ENCODE data around the gene PUSL1.

PUSL1 gene

DNA sequence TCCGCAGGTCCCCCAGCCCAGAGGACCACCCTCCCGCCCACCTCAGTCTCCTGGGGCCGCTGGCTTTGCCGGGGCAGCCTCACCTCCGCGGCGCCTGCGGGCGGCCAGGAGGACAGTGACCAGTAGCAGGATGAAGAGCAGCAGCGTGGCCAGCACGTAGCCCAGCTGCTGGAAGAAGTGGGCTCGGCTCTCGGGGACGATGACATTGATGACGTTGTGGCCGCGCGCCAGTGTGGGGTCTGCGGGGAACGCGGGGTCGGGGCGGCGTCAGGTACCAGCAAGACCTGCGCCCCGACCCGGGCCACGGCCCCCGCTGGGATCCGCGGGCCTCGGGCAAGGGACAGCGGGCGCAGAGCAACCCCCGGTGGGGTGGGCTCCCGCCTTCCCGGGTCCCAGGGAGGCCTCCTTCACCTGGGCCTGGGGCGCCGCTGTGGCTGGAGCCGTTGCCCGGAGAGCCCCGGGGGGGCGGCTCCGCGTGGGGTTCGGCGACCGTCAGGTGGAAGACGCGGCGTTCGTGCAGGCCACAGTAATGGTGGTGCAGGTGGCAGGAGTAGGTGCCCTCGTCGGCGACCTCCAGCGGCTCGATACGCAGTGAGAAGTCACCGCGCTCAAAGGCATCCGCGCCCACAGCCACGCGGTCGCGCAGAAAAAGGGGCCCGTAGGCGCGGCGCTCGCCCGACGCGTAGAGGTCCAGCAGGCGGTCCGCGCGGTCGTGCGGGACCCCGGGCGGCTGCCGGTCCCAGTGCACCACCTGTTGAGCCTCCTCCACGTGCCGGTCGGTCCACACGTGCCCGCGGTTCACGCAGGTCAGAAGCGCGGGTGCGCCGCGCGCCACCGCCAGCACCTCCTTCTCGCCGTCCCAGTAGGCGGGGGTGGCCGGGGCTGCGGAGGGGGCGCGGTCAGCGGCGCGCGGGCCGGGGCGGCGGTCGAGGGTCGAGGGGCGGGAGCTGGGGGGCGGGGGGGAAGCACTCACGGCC, 46.2 kb downstream of the PUSL1 start:
- DNase-seq: no peak

DNA sequence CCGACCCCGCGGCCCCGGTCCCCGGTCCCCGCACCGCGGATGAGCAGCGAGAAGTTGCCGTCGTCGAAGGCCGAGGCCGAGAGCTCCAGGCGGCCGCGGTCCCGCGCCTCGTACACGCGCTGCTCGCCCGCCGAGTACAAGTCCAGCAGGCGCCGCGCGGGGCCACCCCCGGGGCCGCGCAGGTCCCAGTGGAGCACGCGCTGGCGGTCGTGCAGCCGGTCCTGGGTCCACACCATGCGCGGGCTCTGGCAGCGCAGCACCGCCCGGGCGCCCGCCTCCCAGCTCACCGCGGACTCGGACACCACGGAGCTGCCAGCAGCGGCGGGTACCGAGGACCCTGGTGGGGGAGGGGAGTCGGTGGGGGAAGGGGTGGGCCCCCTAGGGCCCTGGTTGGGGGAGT, 47.0 kb downstream of the PUSL1 start:
- DNase-seq: no peak

DNA sequence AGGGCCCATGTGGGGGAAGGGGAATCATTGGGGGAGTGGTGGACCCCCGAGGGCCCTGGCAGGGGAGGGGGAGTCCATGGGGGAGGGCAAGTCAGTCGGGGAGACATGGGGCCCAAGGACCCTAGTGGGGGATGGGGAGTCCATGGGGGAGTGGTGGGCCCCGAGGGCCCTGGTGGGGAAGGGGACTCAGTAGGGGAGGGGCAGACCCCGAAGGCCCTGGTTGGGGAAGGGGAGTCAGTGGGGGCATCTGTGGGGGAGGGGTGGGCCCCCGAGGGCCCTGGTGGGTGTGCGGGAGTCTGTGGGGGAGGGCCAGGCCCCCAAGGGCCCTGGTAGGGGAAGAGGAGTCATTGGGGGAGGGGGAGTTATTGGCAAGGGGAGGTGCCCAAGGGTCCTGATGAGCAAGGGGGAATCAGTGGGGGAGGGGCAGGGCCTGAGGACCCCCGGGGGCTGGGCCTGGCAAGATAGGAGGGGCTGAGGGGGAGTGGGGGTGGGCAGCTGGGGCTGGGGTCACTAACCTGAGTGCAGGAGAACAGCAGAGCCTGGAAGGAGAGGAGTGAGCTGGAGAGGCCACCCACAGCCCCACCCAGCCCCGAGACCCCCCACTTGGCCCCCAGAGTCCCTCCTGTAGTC, 47.9 kb downstream of the PUSL1 start:
- DNase-seq: no peak

DNA sequence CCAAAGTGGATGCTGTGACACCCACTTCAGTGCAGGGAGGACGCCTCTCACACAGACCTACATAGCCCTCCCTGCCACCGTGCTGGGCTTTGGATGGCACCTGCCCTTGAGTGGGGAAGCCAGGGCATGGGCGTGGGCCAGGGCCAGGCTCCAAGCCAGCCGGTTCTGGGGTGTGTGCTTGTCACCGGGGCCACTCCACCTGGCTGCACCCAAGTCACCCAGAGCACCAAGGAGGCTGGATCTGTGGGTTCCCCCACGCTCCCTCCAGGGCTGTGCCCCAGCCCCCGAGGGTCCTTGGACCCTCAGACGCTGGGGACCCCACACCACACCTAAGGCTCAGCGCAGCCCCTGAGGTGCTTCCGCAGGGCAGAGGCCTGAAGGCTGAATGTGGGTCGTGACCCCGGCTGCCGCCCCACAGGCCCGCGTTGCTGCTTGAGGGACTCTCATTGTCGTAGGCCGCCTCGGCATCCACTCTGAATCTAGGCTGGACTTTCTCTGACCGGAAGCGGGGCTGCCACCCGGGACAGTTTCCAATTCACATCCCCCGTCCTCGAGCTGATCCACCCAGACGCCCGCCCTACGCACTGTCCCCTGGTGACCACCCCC, 48.5 kb downstream of the PUSL1 start:
- no peak for DNase-seq

DNA sequence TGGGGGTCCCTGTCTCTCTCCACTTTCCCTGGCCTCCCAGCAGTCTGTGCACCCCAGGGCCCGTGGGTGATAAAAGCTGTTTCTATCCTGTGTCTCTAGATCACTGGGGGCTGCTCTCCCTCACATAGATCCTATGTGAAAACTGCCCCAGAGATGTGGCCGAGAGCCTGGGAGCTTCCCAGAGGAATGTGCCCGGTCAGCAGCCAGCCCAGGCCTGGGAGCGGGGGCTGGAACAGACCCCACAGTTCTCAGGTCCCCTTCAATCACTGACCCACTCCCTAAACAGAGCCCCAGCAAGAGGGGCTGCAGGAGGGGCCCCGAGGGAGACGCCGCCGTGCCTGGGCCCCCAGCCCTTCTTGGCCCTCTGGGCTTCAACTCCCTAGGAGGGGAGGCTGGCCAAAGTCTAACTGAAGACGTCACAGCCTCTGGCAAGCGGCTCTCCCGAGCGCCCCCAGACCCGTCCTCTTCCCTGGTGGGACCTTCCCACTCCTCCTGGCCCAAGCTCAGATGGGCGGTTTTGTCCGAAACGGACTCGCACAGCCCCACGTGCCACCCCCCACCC, 49.6 kb downstream of the PUSL1 start:
- DNase-seq: no peak

DNA sequence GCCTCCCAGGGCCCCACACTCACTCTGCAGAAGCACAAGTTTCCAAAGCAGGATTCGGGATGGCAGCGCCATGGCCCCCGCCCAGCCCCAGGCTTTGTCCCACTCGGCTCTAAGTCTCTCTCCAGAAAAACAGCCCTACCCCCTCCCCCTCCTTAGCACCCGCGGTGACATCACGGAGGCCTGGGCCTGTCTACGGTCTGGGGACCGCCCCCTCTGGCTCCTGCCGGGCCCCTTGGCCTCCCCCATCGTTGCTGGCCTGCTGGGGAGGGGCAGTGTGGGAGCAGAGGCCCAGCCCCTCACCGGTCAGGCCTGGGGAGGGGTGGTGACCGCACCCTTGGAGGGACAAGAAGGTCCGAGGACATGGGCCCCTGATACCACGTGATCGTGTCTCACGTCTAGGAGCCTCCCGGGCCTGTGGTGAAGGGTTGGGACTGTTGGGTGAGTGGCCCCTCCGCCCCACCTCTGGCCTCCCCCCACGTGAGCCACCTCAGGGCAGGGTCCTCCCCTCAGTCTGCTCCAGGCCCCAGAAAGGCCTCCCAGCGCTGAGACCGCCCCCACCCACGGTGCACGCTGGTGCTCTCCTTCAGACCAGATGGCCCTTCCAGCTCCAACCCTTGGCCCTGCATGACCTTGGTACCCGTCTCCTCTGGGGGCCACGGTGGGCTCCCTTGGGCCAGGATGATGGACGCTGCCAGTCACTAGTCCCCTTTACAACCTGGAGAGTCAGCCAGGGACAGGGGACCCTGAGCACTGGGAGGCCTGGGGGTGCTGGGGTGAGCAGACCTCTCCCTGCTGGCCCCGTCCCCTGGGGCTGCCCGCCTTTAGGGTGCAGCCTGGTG, 50.3 kb downstream of the PUSL1 start, which contains the start of gene MXRA8:
MXRA8 (minus strand) TSS at position 123 of the 839 bp plus-strand sequence; CDS start at position 72, 51 bp downstream.
- DNase-seq: no peak

DNA sequence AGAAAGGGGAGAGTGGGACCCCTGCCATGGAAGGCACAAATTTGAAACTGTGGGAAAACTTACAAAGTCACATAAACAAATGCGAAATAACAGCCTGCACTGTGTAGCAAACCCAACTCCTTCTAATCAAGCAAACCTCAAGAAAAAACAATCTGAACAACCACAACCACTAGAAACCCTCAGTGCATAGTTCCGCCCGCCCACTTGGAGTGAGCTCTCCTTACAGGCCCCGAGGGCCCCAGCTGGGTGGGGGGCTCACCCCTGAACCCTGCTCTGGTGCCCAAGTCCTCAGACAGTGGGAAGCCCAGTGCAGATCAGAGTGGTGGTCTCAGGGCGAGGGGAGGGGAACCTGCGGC, 50.9 kb downstream of the PUSL1 start:
- DNase-seq: no peak

DNA sequence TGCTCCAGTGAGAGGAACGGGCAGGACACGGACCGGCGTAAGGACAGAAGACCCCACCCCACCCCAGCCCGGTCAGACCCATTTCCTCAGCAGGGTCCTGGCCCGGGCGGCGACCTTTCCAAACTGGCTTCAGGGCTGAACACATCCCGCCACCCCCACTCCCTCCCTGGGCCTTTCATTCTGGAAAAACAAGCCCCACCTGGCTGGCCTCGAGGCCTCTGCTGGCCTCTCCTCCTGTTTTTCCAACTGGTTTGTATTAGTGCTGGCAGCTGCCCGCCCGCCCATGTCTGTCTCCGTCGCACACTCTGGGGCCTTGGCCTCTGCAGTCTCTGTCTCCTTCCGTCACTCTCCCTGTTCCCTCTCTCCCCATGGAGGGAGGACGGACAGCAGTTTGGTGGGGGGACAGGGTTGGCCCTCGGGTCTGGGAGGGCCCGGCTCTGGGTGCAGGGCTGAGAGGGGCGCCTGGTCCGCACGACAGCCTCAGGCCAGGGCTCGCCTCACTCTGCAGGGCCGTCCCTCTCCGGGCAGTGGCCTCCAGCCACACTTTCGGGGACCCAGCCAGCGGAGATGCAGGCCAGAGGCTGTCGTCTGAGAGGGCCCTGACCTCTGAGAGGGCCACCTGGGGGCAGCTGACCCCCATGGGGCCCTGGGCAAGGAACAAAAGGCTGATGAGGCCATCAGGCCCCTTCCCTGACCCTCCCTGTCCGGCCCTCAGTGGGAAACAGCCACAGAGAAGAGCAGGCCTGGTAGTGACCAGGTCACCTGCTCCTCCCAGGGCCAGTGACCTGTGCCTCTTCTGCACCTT, 51.5 kb downstream of the PUSL1 start:
- no peak for DNase-seq

DNA sequence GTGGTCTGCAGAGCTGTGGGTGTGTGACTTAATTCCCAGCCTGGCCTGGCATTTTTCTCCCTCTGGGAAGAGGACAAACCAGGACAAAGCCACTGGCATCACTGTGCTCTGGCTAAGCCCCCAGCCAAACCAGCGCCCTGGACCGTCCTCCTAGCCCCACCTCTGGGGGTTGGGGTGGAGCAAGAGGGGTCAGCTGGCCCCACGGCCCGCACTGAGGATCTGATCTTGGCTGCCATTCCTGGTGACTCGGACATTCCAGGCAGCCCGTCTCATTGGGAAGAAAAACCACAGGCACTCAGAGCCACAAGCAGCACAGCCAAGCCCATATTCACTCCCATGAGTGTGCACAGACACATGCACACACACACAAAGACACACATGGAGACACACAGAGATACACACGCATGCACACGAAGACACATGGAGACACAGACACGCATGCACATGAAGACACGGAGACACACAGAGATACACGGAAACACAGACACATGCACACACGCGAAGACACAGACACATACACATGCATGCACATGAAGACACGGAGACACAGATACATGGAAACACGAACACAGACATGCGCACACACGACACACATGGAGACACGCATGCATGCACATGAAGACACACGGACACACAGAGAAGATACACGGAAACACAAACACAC, 52.2 kb downstream of the PUSL1 start:
- DNase-seq: no peak
